C4-2B (cell line): ENCODE measurements around the gene IL10RA.

Experiments
- H3K27ac ChIP-seq: fragments of 450-650 bp; 2 replicates; pipeline ENCODE4 v1.5.1; 2017
- ZFX ChIP-seq: fragments of 450-650 bp; IDR thresholded peaks from 2 replicates; pipeline ENCODE4 v1.6.1; 2017
- TF ChIP-seq, protein P1 (sequence below): fragments of 450-650 bp; conservative IDR thresholded peaks from 2 replicates; pipeline ENCODE4 v1.5.1; 2017; ENCODE audit warnings: mild to moderate bottlenecking

IL10RA gene

DNA sequence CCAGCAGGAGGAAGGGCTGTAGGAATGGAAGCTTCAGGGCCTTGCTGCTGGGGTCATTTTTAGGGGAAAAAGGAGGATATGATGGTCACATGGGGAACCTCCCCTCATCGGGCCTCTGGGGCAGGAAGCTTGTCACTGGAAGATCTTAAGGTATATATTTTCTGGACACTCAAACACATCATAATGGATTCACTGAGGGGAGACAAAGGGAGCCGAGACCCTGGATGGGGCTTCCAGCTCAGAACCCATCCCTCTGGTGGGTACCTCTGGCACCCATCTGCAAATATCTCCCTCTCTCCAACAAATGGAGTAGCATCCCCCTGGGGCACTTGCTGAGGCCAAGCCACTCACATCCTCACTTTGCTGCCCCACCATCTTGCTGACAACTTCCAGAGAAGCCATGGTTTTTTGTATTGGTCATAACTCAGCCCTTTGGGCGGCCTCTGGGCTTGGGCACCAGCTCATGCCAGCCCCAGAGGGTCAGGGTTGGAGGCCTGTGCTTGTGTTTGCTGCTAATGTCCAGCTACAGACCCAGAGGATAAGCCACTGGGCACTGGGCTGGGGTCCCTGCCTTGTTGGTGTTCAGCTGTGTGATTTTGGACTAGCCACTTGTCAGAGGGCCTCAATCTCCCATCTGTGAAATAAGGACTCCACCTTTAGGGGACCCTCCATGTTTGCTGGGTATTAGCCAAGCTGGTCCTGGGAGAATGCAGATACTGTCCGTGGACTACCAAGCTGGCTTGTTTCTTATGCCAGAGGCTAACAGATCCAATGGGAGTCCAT, 14.1 kb downstream of the IL10RA start:
- TF ChIP-seq, protein P1, sequence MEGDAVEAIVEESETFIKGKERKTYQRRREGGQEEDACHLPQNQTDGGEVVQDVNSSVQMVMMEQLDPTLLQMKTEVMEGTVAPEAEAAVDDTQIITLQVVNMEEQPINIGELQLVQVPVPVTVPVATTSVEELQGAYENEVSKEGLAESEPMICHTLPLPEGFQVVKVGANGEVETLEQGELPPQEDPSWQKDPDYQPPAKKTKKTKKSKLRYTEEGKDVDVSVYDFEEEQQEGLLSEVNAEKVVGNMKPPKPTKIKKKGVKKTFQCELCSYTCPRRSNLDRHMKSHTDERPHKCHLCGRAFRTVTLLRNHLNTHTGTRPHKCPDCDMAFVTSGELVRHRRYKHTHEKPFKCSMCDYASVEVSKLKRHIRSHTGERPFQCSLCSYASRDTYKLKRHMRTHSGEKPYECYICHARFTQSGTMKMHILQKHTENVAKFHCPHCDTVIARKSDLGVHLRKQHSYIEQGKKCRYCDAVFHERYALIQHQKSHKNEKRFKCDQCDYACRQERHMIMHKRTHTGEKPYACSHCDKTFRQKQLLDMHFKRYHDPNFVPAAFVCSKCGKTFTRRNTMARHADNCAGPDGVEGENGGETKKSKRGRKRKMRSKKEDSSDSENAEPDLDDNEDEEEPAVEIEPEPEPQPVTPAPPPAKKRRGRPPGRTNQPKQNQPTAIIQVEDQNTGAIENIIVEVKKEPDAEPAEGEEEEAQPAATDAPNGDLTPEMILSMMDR, result no peak
- no peak for TF ChIP-seq ZFX
- H3K27ac ChIP-seq, result no peak overlapping the region

DNA sequence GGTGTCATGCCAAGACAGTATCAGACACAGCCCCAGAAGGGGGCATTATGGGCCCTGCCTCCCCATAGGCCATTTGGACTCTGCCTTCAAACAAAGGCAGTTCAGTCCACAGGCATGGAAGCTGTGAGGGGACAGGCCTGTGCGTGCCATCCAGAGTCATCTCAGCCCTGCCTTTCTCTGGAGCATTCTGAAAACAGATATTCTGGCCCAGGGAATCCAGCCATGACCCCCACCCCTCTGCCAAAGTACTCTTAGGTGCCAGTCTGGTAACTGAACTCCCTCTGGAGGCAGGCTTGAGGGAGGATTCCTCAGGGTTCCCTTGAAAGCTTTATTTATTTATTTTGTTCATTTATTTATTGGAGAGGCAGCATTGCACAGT, 14.6 kb downstream of the IL10RA start:
- TF ChIP-seq ZFX, result no peak
- TF ChIP-seq, protein P1, result no peak
- H3K27ac ChIP-seq, result no peak overlapping the region

GRCh38 chr11:118001494-118001971, 15.3 kb downstream of the IL10RA start:
- H3K27ac ChIP-seq, result no peak overlapping the region
- TF ChIP-seq, protein P1, result no peak
- no peak for TF ChIP-seq ZFX

GRCh38 chr11:118002010-118002540, 15.9 kb downstream of the IL10RA start:
- no peak overlapping the region for H3K27ac ChIP-seq
- TF ChIP-seq, protein P1, result no peak
- no peak for TF ChIP-seq ZFX

DNA sequence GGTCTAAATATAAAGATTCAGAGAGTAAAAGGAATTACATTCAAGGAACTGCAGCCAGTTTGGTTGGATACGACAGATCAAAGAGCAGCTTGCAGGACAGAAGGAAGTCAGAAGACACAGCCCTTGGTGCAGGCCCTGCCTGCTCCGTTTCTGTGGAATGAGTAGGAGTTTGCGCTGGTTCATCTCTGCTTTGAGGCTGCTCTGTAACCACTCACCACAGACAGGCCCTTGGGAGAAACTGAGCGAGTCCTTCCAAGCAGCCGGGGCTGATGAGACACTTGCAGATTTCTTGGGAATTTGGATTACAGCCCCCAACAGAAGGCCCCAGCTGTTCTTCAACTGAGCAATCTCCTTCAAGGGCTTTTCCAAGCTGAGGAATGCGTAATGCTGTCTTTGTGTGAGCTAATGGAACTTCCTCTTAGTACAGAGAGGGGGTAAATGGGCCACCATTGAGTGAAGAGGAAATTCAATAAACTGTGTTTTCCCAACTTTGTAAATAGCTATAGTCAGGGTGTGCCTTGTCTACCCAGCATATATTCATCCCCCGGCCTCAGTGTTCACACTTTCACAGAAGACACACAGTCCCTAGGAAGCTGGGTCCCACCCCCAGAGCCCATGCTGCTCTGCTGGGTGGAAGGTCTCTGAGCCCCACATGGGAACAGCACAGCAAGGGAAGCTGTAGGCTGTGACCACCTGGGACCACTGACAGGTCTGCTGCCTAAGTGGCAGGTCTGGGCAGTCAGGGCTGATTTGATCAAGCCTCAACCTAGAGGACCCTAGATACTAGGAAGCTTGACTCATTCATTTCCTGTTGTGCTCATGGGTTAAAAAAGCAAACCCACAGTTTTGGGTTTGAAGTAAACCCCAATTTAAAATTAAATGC, 16.6 kb downstream of the IL10RA start:
- no peak overlapping the region for H3K27ac ChIP-seq
- TF ChIP-seq, protein P1, result no peak
- TF ChIP-seq ZFX, result no peak

DNA sequence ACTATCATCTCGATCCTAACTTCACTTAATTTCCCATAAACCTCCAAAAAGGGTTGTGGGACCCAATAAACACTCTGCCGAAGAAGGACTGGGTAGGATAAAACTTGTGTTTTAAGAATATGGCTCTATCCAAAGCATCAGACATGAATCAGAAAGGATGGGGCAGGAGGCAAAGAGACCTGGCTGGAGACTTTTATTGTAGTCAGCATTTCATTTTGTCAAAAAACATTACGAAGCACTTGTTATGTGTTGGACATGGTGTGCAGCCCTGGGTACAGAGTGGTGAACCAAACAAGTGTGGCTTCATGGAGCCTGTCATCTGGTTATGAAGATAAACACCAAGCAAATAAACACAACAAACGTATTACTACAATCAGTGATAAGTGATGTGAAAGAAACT, 17.3 kb downstream of the IL10RA start:
- H3K27ac ChIP-seq, result no peak overlapping the region
- TF ChIP-seq, protein P1, result no peak
- TF ChIP-seq ZFX, result no peak
